Jurkat, Clone E6-1 (cell line): ENCODE results near the gene MFAP4.

Experiments used
- DNase-seq: peaks from one replicate; pipeline ENCODE4 v3.0.0-alpha.2; 2011; ENCODE audit warnings: low read depth, low spot score
- H3K4me3 ChIP-seq: 2 replicates; pipeline ENCODE4 v1.5.1; 2011; ENCODE audit warnings: mild to moderate bottlenecking, low read length, control low read depth, moderate library complexity

MFAP4 gene

DNA sequence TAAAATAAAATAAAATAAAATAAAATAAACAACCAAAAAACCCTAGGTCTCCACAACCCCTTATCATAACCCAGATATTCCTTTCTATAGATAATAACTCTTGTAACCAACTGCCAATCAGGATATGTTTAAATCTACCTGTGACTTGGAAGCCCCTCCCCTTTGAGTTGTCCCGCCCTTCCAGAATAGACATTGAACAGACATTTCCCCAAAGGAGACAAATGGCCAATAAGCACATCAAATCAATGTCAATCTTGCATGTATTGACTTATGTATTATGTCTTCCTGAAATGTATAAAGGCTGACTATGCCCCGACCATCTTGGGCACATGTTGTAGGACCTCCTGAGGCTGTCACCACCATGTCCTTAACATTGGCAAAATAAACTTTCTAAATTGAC lies 10.2 kb downstream of the MFAP4 start:
- peak overlapping the region; percentile 93 for H3K4me3 ChIP-seq

DNA sequence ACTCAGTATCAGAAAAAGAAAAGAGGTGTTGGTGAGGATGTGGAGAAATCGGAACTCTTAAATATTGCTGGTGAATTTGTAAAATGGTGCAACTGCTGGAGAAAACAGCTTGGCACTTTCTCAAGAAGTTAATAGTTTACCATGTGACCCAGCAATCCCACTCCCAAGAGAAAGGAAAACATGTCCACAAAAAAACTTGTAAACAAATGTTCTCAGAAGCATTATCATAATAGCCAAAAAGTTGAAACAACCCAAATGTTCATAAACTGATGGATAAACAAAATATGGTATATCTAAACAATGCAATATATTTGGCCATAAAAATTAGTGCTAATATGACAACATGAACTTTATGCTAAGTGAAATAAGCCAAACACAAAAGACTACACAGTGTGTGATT lies 11.3 kb downstream of the MFAP4 start:
- no peak overlapping the region for H3K4me3 ChIP-seq
- no peak for DNase-seq

More for the DNA sequence above, 10.2 kb downstream of the MFAP4 start:
- DNase-seq, result no peak

DNA sequence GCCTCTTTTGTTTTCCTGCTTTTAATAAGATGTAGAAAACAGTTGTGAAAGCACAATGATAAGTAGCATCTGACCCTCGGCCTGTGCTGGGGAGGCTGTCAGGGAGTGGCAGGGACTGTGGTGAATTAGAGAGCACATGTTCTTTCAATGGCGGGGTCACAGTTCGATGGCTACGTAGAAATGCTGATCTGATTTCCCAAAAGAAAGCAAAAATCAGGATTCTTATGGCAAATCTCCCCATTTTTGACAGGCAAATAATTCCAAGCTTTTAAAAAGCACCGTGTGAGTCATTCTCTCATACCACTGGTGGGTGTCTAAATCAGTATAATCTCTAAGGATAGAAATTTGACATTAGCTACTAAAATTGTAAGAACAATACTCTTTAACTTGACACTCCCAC lies 12.9 kb downstream of the MFAP4 start:
- H3K4me3 ChIP-seq, result no peak overlapping the region
- no peak for DNase-seq

DNA sequence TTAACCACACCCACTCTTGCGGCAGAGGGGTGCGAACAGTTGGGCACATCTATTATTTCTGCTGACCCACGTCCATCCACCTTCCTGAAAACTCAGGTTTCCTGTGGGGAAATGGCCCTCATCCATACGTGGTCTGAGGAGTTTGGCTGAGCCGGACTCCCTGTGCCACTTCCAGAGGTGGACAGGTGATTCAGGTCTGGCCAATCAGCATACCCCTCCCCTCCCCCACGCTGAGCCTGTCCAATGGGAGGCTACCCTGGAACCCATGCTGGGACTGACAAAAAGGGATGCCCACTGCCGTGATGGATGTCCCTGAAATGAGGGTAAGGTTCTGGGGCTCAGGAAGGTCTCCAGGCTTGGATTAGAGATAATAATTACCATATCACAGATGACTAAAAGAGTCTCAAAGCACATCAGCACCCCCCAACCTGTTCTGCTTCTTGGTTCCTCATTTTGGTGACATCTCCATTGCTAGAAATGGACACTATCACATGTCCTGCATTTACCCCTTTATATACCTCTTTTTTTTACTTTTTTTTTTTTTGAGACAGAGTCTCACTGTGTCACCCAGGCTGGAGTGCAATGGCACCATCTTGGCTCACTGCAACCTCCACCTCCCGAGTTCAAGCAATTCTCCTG lies 14.0 kb downstream of the MFAP4 start:
- no peak for DNase-seq
- H3K4me3 ChIP-seq, result no peak overlapping the region

DNA sequence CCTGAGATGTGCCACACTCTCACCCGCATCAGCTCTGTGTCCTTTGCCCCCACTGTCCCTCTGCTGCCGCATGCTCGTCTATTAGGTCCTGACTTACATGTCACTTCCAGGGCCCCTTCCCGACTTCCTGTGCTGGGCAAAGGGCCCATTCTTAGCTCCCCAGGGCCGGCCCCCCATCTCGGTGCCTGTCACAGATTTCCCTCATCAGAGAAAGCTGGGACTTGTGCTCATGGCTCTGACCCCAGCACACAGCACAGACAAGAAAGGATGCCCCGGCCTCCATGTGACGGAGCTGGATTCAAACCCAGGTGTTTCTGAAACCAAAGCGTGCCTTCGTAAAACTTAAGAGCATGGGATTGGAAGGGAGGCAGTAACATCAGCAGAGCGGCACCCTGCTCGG lies 14.6 kb downstream of the MFAP4 start:
- no peak overlapping the region for H3K4me3 ChIP-seq
- DNase-seq, result no peak

DNA sequence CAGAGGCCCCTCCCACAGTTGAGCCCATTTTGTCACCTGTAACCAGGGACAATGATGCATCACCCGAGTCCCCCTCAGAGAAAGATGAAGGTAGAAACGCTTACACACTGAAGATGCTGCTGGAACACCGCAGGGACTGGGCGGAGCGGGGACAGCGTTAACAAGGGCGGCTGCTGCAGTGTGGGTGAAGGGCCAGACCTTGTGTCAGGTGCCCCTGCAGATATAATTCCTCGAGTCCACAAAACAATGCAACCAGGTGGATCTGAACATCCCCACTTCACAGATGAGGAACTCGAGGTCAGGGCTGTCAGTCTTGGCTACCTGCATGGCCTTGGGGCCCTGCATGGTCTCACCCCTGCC lies 15.0 kb downstream of the MFAP4 start:
- H3K4me3 ChIP-seq, result no peak overlapping the region
- DNase-seq, result no peak

DNA sequence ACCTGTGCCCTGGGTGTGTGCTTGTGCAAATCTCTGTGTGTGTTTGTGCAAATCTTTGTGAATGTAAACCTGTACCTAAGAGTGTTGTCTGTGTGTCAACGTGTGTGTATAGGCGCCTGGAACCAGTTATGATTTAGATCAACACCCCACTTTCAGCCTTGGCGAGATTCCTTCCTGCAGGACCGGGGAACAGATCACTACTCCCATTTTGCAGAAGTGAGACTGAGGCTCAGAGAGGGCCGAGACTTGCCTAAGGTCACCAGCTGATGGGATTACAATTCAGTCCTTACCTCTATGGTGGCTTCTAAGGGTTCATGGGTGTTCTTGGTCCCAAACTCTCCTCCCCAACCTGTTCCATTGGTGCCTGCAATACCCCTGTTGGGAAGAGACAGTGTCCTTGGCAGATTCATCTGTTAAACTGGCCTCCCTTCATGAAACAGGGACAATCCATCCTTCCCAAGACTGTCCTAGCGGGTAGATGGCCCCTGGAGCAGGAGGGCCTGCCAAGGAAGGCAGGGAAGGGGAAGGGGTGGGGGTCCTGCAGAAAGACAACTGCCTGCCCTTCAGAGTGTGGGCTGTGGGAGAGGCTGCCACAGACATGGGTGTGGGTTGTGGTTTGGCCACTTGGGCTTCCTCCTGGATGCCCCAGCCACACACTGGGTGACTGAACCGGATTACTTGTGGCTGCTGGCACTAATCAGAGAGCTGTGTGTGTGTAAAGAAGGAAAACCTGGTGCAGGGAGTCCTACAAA lies 15.6 kb downstream of the MFAP4 start:
- H3K4me3 ChIP-seq, result no peak overlapping the region
- no peak for DNase-seq

DNA sequence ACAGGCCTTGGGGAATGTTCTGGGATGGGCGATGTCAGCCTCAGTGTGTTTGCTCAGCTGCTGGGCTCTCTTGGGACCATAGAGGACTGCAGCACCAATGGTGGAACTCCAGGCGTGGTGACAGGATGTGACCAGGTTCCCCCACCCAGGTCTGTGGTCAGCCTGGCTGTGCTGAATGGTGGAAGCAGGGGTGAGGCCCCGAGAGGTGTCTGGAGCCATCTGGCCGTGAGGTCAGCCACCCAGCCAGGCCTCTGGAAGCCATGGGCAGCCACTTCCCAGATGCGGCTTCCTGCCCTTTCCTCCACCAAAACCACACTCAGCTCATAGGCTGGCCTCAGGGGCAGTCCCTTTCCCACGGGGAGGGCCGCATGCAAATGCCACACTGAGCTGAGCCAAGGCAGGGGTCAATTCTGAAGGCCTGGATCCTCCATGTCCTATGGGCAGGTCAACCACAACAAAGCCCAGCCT lies 16.5 kb downstream of the MFAP4 start:
- H3K4me3 ChIP-seq, result no peak overlapping the region
- no peak for DNase-seq

DNA sequence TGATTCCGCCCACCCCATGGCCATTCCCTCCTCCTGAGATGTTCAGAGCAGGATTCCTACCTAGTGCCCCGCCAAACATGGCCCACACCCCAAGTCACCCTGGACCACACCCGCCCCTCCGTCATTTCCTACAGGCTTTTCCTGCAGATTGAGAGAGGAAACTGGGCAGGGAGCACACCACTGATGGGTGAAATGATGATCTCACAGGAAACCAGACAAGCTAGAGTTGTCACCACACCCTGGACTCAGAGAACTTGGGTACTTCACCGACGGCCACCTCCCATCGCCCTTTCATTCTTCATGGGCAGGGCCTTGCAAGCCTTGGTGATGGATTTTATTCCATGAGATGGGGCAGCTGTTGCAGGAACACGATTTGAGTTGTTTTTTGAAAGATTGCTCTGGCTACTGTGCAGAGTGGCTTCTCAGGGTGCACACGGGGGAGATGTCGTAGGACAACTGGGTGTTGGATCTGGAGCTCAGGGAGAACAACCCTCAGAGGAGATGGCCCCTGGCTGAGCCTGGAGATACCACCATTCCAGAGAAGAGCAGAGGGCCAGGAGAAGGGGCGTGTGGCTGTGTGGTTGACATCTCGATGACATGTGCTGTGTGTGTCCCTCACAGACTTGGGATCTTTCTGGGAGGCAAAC lies 17.0 kb downstream of the MFAP4 start:
- DNase-seq, result no peak
- H3K4me3 ChIP-seq, result no peak overlapping the region

DNA sequence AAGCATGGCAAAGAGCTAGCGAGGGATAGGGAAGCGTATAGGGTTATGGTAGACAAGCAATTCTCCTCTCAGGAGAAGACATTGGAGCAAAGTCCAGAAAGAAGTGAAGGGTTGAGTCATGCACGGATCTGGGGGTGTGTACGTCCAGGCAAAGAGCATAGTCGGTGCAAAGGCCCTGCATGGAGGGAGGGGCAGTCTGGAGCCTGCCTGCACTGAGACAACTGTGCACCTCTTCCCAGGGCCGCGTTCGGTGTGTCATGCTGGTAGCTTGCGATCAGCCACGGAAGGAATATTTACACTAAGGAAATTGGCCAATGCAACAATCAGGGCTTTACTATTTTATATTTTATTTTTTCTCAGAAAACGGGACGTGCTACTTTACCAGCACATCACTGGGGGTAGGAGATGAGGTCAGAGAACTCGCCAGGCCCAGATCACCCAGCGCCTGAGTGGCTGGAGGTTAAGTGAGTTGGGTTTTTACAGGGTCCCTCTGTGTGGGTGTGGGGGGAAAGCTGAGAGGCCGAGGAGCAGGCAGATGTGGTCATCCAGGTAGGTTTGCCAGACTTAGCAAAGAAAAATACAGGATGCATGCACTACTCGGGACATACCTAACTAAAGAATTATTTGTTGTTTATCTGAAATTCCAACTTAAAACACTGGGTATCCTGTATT lies 17.7 kb downstream of the MFAP4 start:
- DNase-seq, result no peak
- H3K4me3 ChIP-seq, result no peak overlapping the region

DNA sequence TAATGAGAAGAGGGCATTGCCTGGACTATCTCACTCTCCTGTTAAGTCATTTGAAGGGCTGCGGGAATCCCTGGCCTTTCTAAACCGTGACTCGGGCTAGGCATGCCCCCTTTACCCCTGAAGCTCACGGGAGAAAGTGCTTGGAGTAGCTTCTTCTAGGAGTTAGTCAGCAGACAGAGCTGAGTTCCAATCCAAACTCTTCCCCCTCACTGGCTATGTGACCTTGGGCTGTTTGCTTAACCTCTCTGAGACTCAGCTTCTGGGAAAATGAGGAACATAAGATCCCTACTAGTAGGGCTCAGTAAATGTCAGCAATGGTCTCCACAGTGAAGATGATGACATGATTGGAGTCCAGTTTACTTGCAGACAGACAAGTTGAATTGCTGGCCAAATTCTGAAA lies 18.8 kb downstream of the MFAP4 start:
- no peak overlapping the region for H3K4me3 ChIP-seq
- DNase-seq, result no peak

DNA sequence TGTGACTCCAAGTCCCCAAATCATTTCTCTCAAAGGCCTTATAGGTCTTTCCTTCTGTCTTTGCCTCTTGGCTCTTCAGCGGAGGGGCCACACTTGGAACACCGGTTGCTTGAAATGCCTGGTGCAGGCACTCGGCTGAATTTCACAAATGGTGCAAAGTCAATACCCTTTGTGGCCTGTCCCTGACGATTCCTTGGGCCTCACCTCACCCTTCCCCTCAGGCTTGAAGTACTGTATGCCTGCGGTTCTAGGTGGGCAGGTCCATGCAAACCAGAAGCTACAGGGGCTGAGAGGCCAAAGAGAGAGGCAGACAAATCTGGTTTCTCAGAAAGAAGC lies 20.4 kb downstream of the MFAP4 start:
- no peak overlapping the region for H3K4me3 ChIP-seq
- no peak for DNase-seq

DNA sequence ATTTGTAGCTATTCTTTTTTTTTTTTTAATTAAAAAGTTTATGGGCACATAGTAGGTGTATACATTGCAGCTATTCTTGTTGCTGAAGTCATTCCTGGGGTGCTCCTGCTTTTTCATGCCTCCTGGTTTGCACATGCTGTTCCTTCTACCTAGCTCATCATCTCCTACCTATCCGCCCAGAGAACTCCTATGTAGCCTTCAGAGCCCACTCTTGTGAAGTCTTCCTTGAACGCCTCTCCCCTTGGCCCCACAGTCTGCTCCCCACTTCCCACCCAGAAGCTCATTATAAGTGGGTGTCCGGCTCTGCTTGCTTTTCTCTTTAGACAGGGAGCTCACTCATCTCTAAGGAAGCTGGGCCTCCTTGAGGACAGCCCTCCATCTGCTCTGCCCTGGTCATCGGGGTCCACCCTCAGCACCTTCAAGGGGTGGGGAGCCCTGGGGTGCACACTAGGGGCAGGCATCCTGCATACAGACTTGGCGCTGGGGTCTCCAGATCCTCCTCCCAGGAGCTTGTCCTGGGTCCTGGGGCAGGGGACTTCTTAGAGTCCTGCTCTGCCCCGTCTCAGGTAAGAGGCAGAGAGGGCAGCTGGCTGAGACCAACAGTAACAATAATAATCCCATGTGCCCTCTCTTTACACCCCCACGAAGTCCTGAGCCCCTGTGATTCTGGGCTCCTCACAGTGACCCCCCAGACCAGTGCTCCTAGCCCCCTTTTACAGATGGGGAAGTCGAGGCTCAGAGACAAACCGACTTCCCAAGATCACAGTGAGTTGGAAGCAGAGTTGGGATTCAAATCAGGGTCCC lies 21.0 kb downstream of the MFAP4 start:
- no peak for DNase-seq
- H3K4me3 ChIP-seq, result no peak overlapping the region

DNA sequence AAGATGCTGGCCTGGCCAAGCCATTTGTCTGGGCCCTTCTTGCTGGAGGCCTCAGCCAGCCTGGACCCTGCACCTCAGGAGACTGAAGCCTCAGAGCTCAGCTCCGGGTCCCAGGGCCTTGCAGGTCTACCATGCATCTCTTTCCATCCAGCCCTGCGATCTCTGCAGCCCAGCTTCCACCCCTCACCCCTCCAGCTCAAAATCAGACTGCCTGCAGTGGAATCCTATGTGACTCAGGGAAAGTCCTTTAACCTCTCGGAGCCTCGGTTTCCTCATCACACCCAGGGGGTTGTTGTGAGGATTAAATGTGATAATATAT lies 21.5 kb downstream of the MFAP4 start:
- H3K4me3 ChIP-seq, result no peak overlapping the region
- no peak for DNase-seq

DNA sequence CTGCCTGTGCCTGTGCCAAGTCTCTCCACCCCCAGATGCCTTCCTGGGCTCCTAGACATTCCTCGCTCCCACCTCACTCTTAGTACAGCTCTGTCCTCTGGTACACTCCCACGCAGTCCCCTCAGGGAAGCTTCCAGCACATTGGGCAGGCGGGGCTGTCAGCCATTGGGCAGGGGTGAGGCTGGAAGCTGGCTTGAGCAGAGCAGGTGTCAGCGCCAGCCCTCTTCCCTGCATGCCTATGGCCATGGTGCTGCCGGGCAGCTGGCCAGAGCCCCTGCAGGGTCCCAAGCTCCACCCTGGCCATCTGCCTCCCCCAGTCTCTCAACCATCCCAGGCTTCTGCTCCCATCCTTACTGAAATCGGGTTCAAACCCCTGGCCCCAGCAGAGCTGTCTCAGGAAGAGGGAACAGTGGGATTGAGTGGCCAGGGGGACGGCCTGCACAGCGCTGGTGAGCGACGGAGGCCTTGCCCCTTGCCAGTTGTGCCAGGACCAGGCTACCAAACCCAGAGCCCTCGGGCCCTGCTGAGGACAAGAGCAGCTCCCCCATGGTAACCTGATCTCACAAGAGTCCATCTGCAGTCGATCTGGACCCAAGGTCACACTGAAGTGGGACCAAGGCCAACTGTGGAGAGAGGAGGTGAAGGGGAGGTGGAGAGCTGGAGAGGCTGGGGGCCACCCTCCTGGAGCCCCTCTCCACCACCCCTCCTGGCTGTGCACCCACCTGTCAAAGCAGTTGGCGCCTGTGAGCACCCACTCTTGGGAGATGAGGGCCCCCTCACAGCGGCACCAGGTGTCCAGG lies 22.1 kb downstream of the MFAP4 start:
- DNase-seq, result no peak
- no peak overlapping the region for H3K4me3 ChIP-seq

DNA sequence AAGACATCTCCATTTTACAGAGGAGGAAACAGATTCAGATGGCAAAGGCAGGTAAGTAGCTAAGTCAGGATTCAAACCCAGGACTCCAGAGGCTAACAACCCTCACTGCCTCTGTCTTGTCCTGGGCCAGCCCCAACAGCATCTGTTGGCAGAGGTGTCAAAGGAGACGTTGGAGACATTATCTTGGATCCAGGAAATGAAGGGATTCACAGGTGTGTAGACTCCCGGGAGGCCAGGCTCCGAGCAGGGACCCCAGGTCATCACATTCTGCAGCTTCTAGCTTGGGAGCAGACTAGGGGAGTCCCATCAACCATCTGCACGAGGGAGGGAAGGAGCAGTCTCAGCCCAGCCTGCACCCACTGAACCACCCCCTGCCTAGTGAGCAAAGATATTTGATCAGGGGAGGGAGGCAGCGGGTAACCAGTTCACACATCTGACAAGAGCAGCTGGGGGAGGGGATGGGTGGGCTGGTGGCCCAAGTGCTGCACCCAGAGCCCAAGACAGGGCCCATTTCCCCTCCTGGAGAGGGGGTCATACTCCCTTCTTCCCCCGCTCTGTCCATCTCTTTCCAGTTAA lies 23.4 kb downstream of the MFAP4 start:
- no peak for DNase-seq
- H3K4me3 ChIP-seq, result no peak overlapping the region

DNA sequence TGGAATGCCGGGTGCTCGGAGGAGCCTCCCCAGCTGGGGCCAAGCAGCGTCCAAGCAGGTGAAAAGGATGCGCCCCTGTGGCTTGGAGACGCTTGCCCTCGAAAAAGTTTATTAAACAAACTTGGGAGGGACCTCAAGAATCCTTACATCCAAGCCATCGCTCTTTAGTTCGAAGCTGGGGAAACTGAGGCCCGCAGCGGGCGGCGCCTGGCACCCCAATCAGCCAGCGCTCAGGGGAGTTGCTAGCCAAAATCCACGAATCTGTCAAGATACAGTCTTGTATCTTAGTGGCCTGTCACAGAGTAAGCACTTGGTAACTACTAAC lies 23.9 kb downstream of the MFAP4 start:
- H3K4me3 ChIP-seq, result peak overlapping the region; percentile 63

DNA sequence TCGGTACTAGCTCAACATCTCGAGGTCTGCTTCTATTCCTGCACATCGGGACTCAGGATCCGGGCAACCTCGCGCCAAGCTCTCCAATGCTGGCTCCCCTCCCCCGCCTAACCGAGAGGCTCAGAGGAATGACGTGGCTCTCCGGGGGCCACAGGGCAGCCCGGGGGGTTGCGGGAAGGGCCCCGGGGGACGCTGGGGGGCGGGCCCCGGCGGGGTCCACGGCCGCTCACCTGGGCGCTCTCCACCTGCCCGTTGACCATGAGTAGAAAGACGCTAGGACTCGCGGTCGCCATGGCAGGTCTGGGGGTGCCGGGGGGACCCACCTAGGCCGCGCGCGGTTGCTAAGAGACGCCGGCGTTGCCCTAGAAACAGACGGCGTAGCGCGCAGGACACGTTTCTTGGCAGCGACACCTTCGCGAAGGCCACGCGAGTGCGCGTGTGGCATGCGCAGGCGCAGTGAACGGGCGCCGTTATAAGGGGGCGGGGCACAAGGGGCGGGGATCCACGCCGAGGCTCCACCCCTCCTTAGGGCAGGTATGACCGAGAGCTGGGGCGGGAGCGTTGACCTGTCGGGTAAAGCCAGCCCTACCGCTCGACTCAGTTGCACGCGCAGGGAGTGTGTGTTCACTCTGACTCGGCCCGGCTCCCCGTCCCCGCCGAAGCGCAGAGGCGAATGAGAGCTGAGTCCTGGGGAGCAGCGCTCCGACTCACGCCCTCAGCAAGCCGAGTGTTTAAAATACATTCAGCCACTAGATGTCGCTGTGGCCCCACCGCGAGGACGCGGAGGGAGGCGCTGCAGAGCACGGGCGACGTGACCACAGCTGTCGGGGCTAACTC lies 24.5 kb downstream of the MFAP4 start, which contains the start of gene B9D1:
Gene B9D1, minus strand, starts transcription at position 447 of the 837 bp plus-strand sequence. Its CDS starts 154 bp downstream, at position 293.
- H3K4me3 ChIP-seq, result peak within 1 kb of the TSS; percentile 63
- peak; percentile 84 for DNase-seq

More for the DNA sequence above, 23.9 kb downstream of the MFAP4 start:
- DNase-seq, result no peak
